A549 treated with dexamethasone at 1 μM for 4 hours (cell line): ENCODE data around the gene ZDHHC7. TPM values are rescaled to one million over a fixed set of nuclear protein-coding genes. Genes with fewer than 3 reads are reported as not detected.

ENCODE experiments used
- total RNA-seq: library from RNA; stranded (reverse); fragments of 200-300 nt; extraction: Qiagen RNA extraction; gene quantifications from 5 replicates; pipeline ENCODE4 v1.2.3, GENCODE V29; 2022

The ZDHHC7 gene, protein sequence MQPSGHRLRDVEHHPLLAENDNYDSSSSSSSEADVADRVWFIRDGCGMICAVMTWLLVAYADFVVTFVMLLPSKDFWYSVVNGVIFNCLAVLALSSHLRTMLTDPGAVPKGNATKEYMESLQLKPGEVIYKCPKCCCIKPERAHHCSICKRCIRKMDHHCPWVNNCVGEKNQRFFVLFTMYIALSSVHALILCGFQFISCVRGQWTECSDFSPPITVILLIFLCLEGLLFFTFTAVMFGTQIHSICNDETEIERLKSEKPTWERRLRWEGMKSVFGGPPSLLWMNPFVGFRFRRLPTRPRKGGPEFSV
- 63.9 to 87.4 TPM (median 83.5 TPM) in 5 replicates for total RNA-seq

DNA sequence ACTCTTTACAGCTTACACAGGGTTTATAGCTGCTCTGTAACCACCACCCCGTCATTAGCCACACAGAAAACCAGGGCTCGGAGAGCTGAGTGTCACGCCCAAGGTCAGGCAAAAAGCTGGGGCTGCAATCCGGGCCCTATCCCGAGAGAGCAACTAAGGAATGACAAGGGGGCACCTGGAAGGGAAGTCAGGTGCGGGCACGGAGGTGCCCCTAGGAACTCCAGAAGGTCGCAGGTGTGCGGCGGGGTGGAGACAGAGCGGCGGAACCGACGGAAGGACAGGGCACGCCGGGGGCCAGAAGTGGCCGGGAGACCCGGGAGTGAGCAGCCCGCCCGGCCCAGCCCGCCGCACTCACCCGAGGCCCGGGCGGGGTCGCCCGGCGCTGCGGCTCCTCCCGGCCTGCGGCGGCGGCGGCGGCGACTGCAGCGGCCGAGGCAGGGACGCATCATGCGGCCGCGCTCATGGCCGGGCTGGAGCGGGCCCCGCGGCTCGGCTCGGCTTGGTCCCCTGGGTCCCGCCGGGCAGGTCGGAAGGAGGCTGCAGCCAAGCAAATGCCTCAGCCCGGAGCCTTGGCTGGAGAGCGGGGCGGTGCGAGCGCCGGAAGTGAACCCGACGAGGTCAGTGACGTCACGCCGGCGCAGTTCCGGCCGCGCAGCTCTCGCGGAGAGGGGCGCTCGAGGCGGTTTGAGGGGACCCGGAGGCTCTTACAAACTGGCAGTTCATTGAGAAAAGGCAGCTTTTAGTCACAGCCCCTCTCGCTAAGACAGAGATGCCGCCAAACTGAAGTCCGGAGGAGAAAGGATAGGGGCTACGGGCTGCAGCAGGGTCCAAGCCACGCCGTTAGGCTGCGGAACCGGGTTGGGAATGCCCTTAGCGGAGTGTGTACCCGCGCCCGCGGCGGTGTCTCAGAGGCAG, at the start of gene ZDHHC7:
Gene ZDHHC7, minus strand, starts transcription at position 605 of the 915 bp plus-strand sequence. CDS start 20,917 bp downstream, outside the sequence.

DNA sequence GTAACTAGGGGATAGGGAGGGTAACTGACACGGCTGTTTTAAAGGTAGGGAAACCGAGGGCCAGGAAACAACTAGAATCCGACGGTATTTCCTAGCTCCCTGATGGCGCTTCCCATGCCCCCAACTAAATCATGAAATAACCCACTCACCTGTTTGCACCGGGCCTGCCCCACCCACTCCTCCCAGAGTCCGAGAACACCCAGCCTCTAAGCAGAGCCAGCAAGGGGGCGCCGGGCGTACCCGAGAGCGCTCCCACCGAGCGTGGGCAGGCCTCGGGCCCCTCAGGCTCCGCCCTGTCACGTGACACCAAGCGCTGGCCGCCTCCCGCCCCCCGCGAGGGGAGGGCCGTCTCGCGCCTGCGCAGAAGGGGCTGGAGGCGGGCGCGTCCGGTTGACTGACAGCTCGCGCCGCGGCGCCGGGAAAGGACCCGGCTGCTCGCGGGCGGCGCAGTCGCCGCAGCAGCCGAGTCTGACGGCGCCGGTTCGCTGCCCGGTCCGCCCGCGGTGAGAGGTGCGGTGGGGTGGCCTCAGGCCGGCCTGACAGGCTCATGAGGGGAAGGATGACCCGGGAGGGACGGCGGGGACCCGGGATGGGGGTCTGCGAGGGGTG, 16.1 kb upstream of the ZDHHC7 start, which contains the start of gene KIAA0513:
Gene KIAA0513, plus strand, starts transcription at position 447 of the 609 bp plus-strand sequence. CDS start 39,277 bp downstream, outside the sequence.

Other genes with a start within 250 kb of the ZDHHC7 start
- gene CRISPLD2, start 191.6 kb downstream of the ZDHHC7 start, total RNA-seq = 3.6 to 4.7 TPM (median 4.1 TPM) in 5 replicates
- 2.2 to 3.0 TPM (median 2.8 TPM) in 5 replicates for gene KIAA0513, start 16.3 kb upstream of the ZDHHC7 start, total RNA-seq
- 0.08 TPM in 1 of 5 replicates, not detected in the others for gene CIBAR2, start 100.9 kb upstream of the ZDHHC7 start, total RNA-seq